ENCODE results near the gene CSAG3.
"Not testable (repeated sequence)": the region's sequence is repeated elsewhere in the genome, so short reads cannot be mapped to it uniquely, and the experiment has no call there.

The CSAG3 gene

GRCh38 chrX:152758918-152759317 lies at the start of gene CSAG3:
Gene CSAG3, plus strand, starts transcription at chrX:152759218.
- H3K4me3 ChIP-seq, H3K27ac ChIP-seq: not testable (repeated sequence)

- H3K27ac ChIP-seq, H3K4me3 ChIP-seq: not testable (repeated sequence)
These were observed 45.8 kb upstream of the CSAG3 start for GRCh38 chrX:152713195-152713594.

- not testable (repeated sequence) for H3K27ac ChIP-seq
These were observed 44.9 kb upstream of the CSAG3 start, which contains the start of gene MAGEA2B for GRCh38 chrX:152713815-152714787. Gene MAGEA2B, plus strand, starts transcription at chrX:152714628. Its CDS starts 2,479 bp downstream, at chrX:152717107.

GRCh38 chrX:152725409-152725808 lies 33.6 kb upstream of the CSAG3 start:
- Histone ChIP-seq H3K4me3 (no peak overlapping the region), H3K27ac (no peak overlapping the region)

More at GRCh38 chrX:152713815-152714787, 44.9 kb upstream of the CSAG3 start, which contains the start of gene MAGEA2B:
- H3K4me3 ChIP-seq: not testable (repeated sequence)

- Histone ChIP-seq H3K4me3 (no peak within 1 kb of the TSS), H3K27ac (no peak within 1 kb of the TSS)
These were observed 25.6 kb upstream of the CSAG3 start, which contains the start of the genes CSAG1 and MAGEA12 for GRCh38 chrX:152733261-152733975. Gene CSAG1, minus strand, starts transcription at chrX:152733721. Its CDS starts 1,261 bp downstream, at chrX:152732460. Gene MAGEA12, plus strand, starts transcription at chrX:152733757. Its CDS starts 2,405 bp downstream, at chrX:152736162.

GRCh38 chrX:152734143-152734858 lies 24.7 kb upstream of the CSAG3 start:
- H3K4me3 ChIP-seq, H3K27ac ChIP-seq: not testable (repeated sequence)

- no peak overlapping the region for H3K27ac ChIP-seq
- H3K4me3 ChIP-seq: no peak overlapping the region
These were observed 23.9 kb upstream of the CSAG3 start for GRCh38 chrX:152735101-152735500.

- H3K27ac ChIP-seq: no peak overlapping the region
- no peak overlapping the region for H3K4me3 ChIP-seq
These were observed 23.0 kb upstream of the CSAG3 start for GRCh38 chrX:152735860-152736511.

GRCh38 chrX:152736528-152736927 lies 22.5 kb upstream of the CSAG3 start:
- not testable (repeated sequence) for H3K4me3 ChIP-seq, H3K27ac ChIP-seq

GRCh38 chrX:152738560-152738959 lies 20.5 kb upstream of the CSAG3 start:
- Histone ChIP-seq H3K27ac (no peak overlapping the region), H3K4me3 (no peak overlapping the region)

- not testable (repeated sequence) for H3K27ac ChIP-seq, H3K4me3 ChIP-seq
These were observed 5.0 kb upstream of the CSAG3 start, which contains the start of gene MAGEA2 for GRCh38 chrX:152753686-152754650. Gene MAGEA2, minus strand, starts transcription at chrX:152753842. Its CDS starts 2,479 bp downstream, at chrX:152751363.

- H3K27ac ChIP-seq, H3K4me3 ChIP-seq: not testable (repeated sequence)
These were observed 4.1 kb upstream of the CSAG3 start for GRCh38 chrX:152754871-152755270.

GRCh38 chrX:152759544-152759943 lies 526 bp downstream of the CSAG3 start:
- H3K27ac ChIP-seq, H3K4me3 ChIP-seq: not testable (repeated sequence)

- H3K4me3 ChIP-seq, H3K27ac ChIP-seq: not testable (repeated sequence)
These were observed 2.6 kb downstream of the CSAG3 start for GRCh38 chrX:152761582-152761981.

GRCh38 chrX:152766562-152766961 lies 7.5 kb downstream of the CSAG3 start:
- H3K27ac ChIP-seq, H3K4me3 ChIP-seq: not testable (repeated sequence)

- not testable (repeated sequence) for H3K4me3 ChIP-seq
These were observed 10.7 kb downstream of the CSAG3 start, which contains the start of gene MAGEA6 for GRCh38 chrX:152769549-152770289. Gene MAGEA6, minus strand, starts transcription at chrX:152769689. Its CDS starts 2,039 bp downstream, at chrX:152767650.

GRCh38 chrX:152787062-152787461 lies 28.0 kb downstream of the CSAG3 start:
- H3K27ac ChIP-seq, H3K4me3 ChIP-seq: not testable (repeated sequence)

More at GRCh38 chrX:152769549-152770289, 10.7 kb downstream of the CSAG3 start, which contains the start of gene MAGEA6:
- H3K27ac ChIP-seq: not testable (repeated sequence)

Measured in skin epidermis (tissue), 12 donors.